ENCODE measurements around the gene PPIE.

Gene PPIE

GRCh38 chr1:39799770-39800470 lies 61.2 kb downstream of the PPIE start:
- no peaks in the 10 kb centered on the region for H3K9me3 ChIP-seq (ENCODE audit: control insufficient read depth in 1 of 2, low read length in 2 of 2)
- no peaks in the 10 kb centered on the region for H3K36me3 ChIP-seq (ENCODE audit: control insufficient read depth in 1 of 2, insufficient read depth in 2 of 2, low read length in 2 of 2)
- no peaks in the 10 kb centered on the region for H3K27me3 ChIP-seq (ENCODE audit: low read depth, low read length)
- no peak overlapping the region for H3K27ac ChIP-seq (ENCODE audit: low read length)
- no peak overlapping the region for H3K4me3 ChIP-seq (ENCODE audit: low read depth in 1 of 2, low read length in 2 of 2)
- no peaks in the 10 kb centered on the region for H3K4me1 ChIP-seq (ENCODE audit: control insufficient read depth in 1 of 2, insufficient read depth in 2 of 2, low read length in 2 of 2)

DNA sequence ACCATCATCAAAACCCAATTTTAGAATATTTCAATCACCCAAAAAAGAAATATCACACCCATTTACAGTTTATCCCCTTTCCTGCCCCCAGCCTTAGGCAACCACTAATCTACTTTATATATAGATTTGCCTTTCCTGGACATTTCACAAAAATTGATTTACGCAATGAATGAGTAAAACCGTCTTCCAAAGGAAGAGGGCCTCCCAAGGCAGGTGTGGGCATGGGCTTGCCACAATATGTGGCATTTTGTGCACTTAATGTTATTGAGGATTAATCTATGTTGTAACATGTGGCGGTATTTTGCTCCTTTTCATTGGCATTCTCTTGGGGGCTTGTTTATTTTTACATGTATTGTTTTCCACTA lies 61.8 kb downstream of the PPIE start:
- Histone ChIP-seq H3K36me3 (ENCODE audit: control insufficient read depth in 1 of 2, insufficient read depth in 2 of 2, low read length in 2 of 2) (no peaks in the 10 kb centered on the region), H3K27me3 (ENCODE audit: low read depth, low read length) (no peaks in the 10 kb centered on the region), H3K4me1 (ENCODE audit: control insufficient read depth in 1 of 2, insufficient read depth in 2 of 2, low read length in 2 of 2) (no peaks in the 10 kb centered on the region), H3K27ac (ENCODE audit: low read length) (no peak overlapping the region), H3K4me3 (ENCODE audit: low read depth in 1 of 2, low read length in 2 of 2) (no peak overlapping the region), H3K9me3 (ENCODE audit: control insufficient read depth in 1 of 2, low read length in 2 of 2) (peaks cover 0 to 2% of the 10 kb centered on the region in 2 donors)

DNA sequence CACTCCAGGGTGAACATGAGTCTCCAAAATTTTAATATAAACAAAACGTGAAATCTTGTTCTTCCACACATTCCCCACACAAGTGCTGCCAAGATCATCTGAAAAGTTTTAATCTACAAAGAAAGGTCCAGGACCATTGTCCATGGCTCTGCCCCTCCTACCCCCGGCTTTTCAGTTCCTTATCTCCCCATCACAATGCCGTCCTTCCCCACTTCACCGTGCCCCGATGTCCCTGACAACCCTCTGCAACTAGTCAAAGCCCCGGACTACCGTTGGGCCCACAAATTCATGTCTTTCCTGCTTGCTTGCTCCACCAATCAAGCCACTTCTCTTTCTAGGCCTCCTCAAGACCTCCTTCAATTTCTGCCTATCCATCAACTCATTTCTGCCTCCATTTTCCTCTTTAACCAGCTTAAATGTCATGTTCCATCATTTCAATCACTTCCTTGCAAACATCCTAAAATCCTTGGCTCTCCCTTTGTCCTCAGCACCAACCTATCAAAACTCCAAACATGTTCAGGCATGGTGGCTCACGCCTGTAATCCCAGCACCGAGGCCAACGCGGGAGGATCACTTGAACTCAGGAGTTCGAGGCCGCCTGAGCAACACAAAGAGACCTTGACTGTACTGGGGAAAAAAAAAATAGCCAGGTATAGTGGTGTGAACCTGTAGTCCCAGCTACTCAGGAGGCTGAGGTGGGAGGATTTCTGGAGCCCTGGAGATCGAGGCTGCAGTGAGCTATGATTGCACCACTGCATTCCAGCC lies 64.0 kb downstream of the PPIE start:
- Histone ChIP-seq H3K36me3 (ENCODE audit: control insufficient read depth in 1 of 2, insufficient read depth in 2 of 2, low read length in 2 of 2) (no peaks in the 10 kb centered on the region), H3K4me1 (ENCODE audit: control insufficient read depth in 1 of 2, insufficient read depth in 2 of 2, low read length in 2 of 2) (no peaks in the 10 kb centered on the region), H3K9me3 (ENCODE audit: control insufficient read depth in 1 of 2, low read length in 2 of 2) (peaks cover 0 to 7% of the 10 kb centered on the region in 2 donors)

GRCh38 chr1:39805385-39805784 lies 66.7 kb downstream of the PPIE start:
- Histone ChIP-seq H3K27ac (ENCODE audit: low read length) (no peak overlapping the region), H3K27me3 (ENCODE audit: low read depth, low read length) (no peaks in the 10 kb centered on the region), H3K9me3 (ENCODE audit: control insufficient read depth in 1 of 2, low read length in 2 of 2) (peaks cover 0 to 7% of the 10 kb centered on the region in 2 donors), H3K36me3 (ENCODE audit: control insufficient read depth in 1 of 2, insufficient read depth in 2 of 2, low read length in 2 of 2) (no peaks in the 10 kb centered on the region), H3K4me1 (ENCODE audit: control insufficient read depth in 1 of 2, insufficient read depth in 2 of 2, low read length in 2 of 2) (no peaks in the 10 kb centered on the region), H3K4me3 (ENCODE audit: low read depth in 1 of 2, low read length in 2 of 2) (no peak overlapping the region)

More for the DNA sequence above, 64.0 kb downstream of the PPIE start:
- Histone ChIP-seq H3K27me3 (ENCODE audit: low read depth, low read length) (no peaks in the 10 kb centered on the region), H3K4me3 (ENCODE audit: low read depth in 1 of 2, low read length in 2 of 2) (no peak overlapping the region), H3K27ac (ENCODE audit: low read length) (no peak overlapping the region)

GRCh38 chr1:39808784-39809517 lies 70.3 kb downstream of the PPIE start:
- no peaks in the 10 kb centered on the region for H3K27me3 ChIP-seq (ENCODE audit: low read depth, low read length)
- no peaks in the 10 kb centered on the region for H3K36me3 ChIP-seq (ENCODE audit: control insufficient read depth in 1 of 2, insufficient read depth in 2 of 2, low read length in 2 of 2)
- no peaks in the 10 kb centered on the region for H3K4me1 ChIP-seq (ENCODE audit: control insufficient read depth in 1 of 2, insufficient read depth in 2 of 2, low read length in 2 of 2)
- H3K27ac ChIP-seq (ENCODE audit: low read length) = no peak overlapping the region
- H3K9me3 ChIP-seq (ENCODE audit: control insufficient read depth in 1 of 2, low read length in 2 of 2) = peaks cover 0 to 7% of the 10 kb centered on the region in 2 donors
- no peak overlapping the region for H3K4me3 ChIP-seq (ENCODE audit: low read depth in 1 of 2, low read length in 2 of 2)

GRCh38 chr1:39812913-39813312 lies 74.2 kb downstream of the PPIE start:
- no peaks in the 10 kb centered on the region for H3K4me1 ChIP-seq (ENCODE audit: control insufficient read depth in 1 of 2, insufficient read depth in 2 of 2, low read length in 2 of 2)
- no peaks in the 10 kb centered on the region for H3K36me3 ChIP-seq (ENCODE audit: control insufficient read depth in 1 of 2, insufficient read depth in 2 of 2, low read length in 2 of 2)
- no peak overlapping the region for H3K4me3 ChIP-seq (ENCODE audit: low read depth in 1 of 2, low read length in 2 of 2)
- no peaks in the 10 kb centered on the region for H3K27me3 ChIP-seq (ENCODE audit: low read depth, low read length)
- H3K27ac ChIP-seq (ENCODE audit: low read length) = no peak overlapping the region
- H3K9me3 ChIP-seq (ENCODE audit: control insufficient read depth in 1 of 2, low read length in 2 of 2) = no peaks in the 10 kb centered on the region

Measured in muscle layer of duodenum (tissue), 2 donors.